DMS79 (cell line): Measurements from ENCODE around the gene TPI1.
A peak's percentile ranks its signal among the peaks of the same experiment; 100 is the strongest.

Experiments
- DNase-seq: peaks from one replicate; lab custom pipeline; 2025; lab: John Stamatoyannopoulos, UW

Gene TPI1

GRCh38 chr12:6828781-6829535 lies 38.4 kb upstream of the TPI1 start:
- DNase-seq, result peak; percentile 45

GRCh38 chr12:6829536-6830220 lies 37.7 kb upstream of the TPI1 start:
- peak; percentile 45 for DNase-seq

GRCh38 chr12:6830286-6830890 lies 36.9 kb upstream of the TPI1 start:
- no peak for DNase-seq

GRCh38 chr12:6830999-6831398 lies 36.3 kb upstream of the TPI1 start:
- DNase-seq, result no peak

- no peak for DNase-seq
These were observed 35.8 kb upstream of the TPI1 start for GRCh38 chr12:6831450-6831995.

GRCh38 chr12:6832125-6832524 lies 35.2 kb upstream of the TPI1 start:
- DNase-seq, result no peak

- no peak for DNase-seq
These were observed 34.0 kb upstream of the TPI1 start for GRCh38 chr12:6833189-6833890.

GRCh38 chr12:6834254-6834653 lies 33.1 kb upstream of the TPI1 start:
- DNase-seq, result no peak

GRCh38 chr12:6834873-6835272 lies 32.5 kb upstream of the TPI1 start:
- DNase-seq, result no peak

GRCh38 chr12:6836851-6837250 lies 30.5 kb upstream of the TPI1 start:
- DNase-seq, result no peak

GRCh38 chr12:6837370-6838060 lies 29.8 kb upstream of the TPI1 start:
- DNase-seq, result no peak

- DNase-seq, result no peak
These were observed 28.5 kb upstream of the TPI1 start for GRCh38 chr12:6838854-6839253.

GRCh38 chr12:6839482-6840201 lies 27.7 kb upstream of the TPI1 start:
- no peak for DNase-seq

- no peak for DNase-seq
These were observed 27.0 kb upstream of the TPI1 start for GRCh38 chr12:6840330-6840729.

GRCh38 chr12:6840761-6841515 lies 26.4 kb upstream of the TPI1 start, which contains the start of gene GNB3:
GNB3 (plus strand) TSS chr12:6840925; CDS start chr12:6841288, 363 bp downstream.
- no peak for DNase-seq

- DNase-seq, result no peak
These were observed 25.3 kb upstream of the TPI1 start for GRCh38 chr12:6842075-6842474.

- no peak for DNase-seq
These were observed 24.0 kb upstream of the TPI1 start for GRCh38 chr12:6843118-6843902.

GRCh38 chr12:6845395-6845794 lies 21.9 kb upstream of the TPI1 start:
- no peak for DNase-seq

- DNase-seq, result no peak
These were observed 20.9 kb upstream of the TPI1 start for GRCh38 chr12:6846316-6846869.
